Measurements from ENCODE around the gene HTRA3.

- TF ChIP-seq POLR2A (IDR thresholded peaks at IDR 0.05) (no peak), CTCF (IDR thresholded peaks at IDR 0.05) (no peak)
Observed at GRCh38 chr4:8279321-8280157, 10.0 kb downstream of the HTRA3 start.
